ENCODE results near the gene CCDC93. TPM values are rescaled to one million over a fixed set of nuclear protein-coding genes. Genes with fewer than 3 reads are reported as not detected.

The CCDC93 gene
- total RNA-seq, 4 donors from 2014 or later, result 41.6 to 450 (median 80.7) TPM

DNA sequence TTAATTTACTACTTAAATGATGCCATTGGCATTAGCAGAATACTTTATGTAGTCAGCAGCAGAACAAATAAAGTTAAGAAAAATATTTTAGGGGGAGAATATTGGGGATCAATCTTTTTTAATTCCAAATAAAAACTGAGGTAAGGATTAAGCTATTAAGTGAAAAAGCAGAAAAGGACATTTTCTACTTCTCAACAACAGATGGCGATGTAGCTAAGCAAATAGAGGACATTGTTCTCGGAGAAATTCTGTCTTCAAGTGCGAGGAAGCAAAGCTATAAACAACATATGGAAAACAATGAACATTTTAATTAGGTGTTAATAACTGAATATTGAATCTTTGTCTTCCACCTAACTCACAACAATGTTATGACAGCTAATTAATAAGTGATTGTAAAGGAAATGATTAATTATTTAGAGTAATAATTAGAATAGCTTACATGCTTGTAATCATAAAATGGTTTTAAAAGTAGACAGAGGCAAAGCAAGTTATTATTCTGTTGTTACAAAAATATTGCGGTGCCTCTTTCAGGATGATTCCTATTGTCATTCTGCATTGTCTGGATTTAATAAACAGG is 32.9 kb upstream of the CCDC93 start:
- 6 to 12% methylated on average over 4 of the region's 4 CpGs for WGBS, 2 donors (ENCODE audit: low coverage in 1 of 2)
- Histone ChIP-seq H3K27ac (no peak overlapping the region), H3K9me3 (no peaks in the 10 kb centered on the region), H3K27me3 (peaks cover 48% of the 10 kb centered on the region), H3K4me3 (no peak overlapping the region), H3K36me3 (no peaks in the 10 kb centered on the region), H3K4me1 (peaks cover 0 to 4% (median 0%) of the 10 kb centered on the region in 4 donors)
- intact Hi-C loops (cut with DNase I; ENCODE audit: low total_unique reads) (loop anchor here (5.0 kb wide), 1 partner anchor 811 kb away; no protein-coding TSS in a partner anchor), in situ Hi-C loops (cut with MboI; ENCODE audit: low pct_ligation_motif_present in 1 of 4, low pct_unique_long_range_greater_than_20kb in 1 of 4, low sequenced_read_pairs in 3 of 4) (loop anchor here in 3 of 4 donors (25.0 kb wide), 1 partner anchor 816 kb away; no protein-coding TSS in a partner anchor)
- no peak for TF ChIP-seq POLR2A (IDR thresholded peaks at IDR 0.05)
- no peak for TF ChIP-seq EP300 (IDR thresholded peaks at IDR 0.05; ENCODE audit: low read depth)
- TF ChIP-seq, protein P1, sequence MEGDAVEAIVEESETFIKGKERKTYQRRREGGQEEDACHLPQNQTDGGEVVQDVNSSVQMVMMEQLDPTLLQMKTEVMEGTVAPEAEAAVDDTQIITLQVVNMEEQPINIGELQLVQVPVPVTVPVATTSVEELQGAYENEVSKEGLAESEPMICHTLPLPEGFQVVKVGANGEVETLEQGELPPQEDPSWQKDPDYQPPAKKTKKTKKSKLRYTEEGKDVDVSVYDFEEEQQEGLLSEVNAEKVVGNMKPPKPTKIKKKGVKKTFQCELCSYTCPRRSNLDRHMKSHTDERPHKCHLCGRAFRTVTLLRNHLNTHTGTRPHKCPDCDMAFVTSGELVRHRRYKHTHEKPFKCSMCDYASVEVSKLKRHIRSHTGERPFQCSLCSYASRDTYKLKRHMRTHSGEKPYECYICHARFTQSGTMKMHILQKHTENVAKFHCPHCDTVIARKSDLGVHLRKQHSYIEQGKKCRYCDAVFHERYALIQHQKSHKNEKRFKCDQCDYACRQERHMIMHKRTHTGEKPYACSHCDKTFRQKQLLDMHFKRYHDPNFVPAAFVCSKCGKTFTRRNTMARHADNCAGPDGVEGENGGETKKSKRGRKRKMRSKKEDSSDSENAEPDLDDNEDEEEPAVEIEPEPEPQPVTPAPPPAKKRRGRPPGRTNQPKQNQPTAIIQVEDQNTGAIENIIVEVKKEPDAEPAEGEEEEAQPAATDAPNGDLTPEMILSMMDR (IDR thresholded peaks at IDR 0.05), result peak; percentile 38 to 54 (median 50)
- no peak for TF ChIP-seq POLR2AphosphoS5 (IDR thresholded peaks at IDR 0.05)
- no peak for DNase-seq

DNA sequence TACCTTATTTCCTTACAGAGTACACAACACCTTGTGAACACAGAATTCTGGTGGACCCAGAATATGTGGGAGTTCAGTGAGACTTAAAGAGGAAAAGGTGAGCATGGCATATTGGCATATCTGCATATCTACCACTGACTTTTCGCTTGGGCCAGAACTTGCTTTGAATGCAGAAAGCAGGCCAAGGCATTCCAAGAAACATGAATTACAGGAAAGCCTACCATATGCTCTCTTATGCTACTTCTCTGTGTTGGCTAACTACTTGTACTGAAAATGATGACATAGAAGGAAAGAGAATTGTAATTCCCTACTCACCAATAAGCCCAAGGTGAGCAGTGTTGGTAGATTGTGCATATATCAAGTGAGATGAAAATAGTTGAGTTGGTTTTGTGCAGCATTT is 31.4 kb upstream of the CCDC93 start:
- Histone ChIP-seq H3K4me1 (peaks cover 0 to 4% (median 0%) of the 10 kb centered on the region in 4 donors), H3K27me3 (peaks cover 51% of the 10 kb centered on the region), H3K36me3 (no peaks in the 10 kb centered on the region), H3K4me3 (no peak overlapping the region), H3K9me3 (no peaks in the 10 kb centered on the region), H3K27ac (no peak overlapping the region)
- no peak for TF ChIP-seq POLR2AphosphoS5 (IDR thresholded peaks at IDR 0.05)
- no peak for TF ChIP-seq POLR2A (IDR thresholded peaks at IDR 0.05)
- TF ChIP-seq, protein P1 (IDR thresholded peaks at IDR 0.05), result no peak
- in situ Hi-C loops (cut with MboI; ENCODE audit: low pct_ligation_motif_present in 1 of 4, low pct_unique_long_range_greater_than_20kb in 1 of 4, low sequenced_read_pairs in 3 of 4) (loop anchor here in 3 of 4 donors (25.0 kb wide), 1 partner anchor 817 kb away; no protein-coding TSS in a partner anchor), intact Hi-C loops (cut with DNase I; ENCODE audit: low total_unique reads) (loop anchor here (5.0 kb wide), 1 partner anchor 812 kb away; no protein-coding TSS in a partner anchor)
- WGBS, 2 donors (ENCODE audit: low coverage in 1 of 2), result 81% methylated on average over 1 of the region's 1 CpG; no CpG with 5 or more reads in 1 of the 2 donors
- no peak for DNase-seq

DNA sequence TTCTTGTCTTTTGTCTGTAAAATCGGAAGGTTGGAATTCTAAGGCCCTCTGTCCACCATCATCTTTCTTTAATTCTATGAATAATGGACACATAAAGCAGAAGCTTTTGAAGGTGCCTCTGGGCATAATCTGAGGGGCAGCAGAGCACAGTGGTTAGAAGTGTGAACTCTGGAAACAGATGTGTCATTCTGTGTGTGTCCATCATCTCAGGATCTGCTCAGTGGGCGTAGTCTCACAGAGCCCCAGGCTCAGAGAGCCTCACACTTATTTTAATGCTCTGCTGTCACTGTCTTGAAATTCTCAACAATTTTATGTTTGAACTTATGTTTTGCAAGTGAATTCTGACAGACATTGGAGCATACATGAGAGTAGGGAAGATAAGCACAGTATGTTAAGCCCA is 31.0 kb upstream of the CCDC93 start:
- Histone ChIP-seq H3K27ac (no peak overlapping the region), H3K27me3 (peaks cover 47% of the 10 kb centered on the region), H3K36me3 (no peaks in the 10 kb centered on the region), H3K4me3 (no peak overlapping the region), H3K9me3 (no peaks in the 10 kb centered on the region), H3K4me1 (peaks cover 0 to 4% (median 0%) of the 10 kb centered on the region in 4 donors)
- TF ChIP-seq EP300 (IDR thresholded peaks at IDR 0.05; ENCODE audit: low read depth) (no peak), POLR2A (IDR thresholded peaks at IDR 0.05) (no peak), POLR2AphosphoS5 (IDR thresholded peaks at IDR 0.05) (no peak)
- TF ChIP-seq, protein P1 (IDR thresholded peaks at IDR 0.05), result no peak
- in situ Hi-C loops (cut with MboI; ENCODE audit: low pct_ligation_motif_present in 1 of 4, low pct_unique_long_range_greater_than_20kb in 1 of 4, low sequenced_read_pairs in 3 of 4) (loop anchor here in 3 of 4 donors (25.0 kb wide), 1 partner anchor 817 kb away; no protein-coding TSS in a partner anchor), intact Hi-C loops (cut with DNase I; ENCODE audit: low total_unique reads) (loop anchor here (5.0 kb wide), 1 partner anchor 812 kb away; no protein-coding TSS in a partner anchor)
- DNase-seq, result no peak
- WGBS, 2 donors (ENCODE audit: low coverage in 1 of 2), result 82 to 93% methylated on average over 2 of the region's 2 CpGs

DNA sequence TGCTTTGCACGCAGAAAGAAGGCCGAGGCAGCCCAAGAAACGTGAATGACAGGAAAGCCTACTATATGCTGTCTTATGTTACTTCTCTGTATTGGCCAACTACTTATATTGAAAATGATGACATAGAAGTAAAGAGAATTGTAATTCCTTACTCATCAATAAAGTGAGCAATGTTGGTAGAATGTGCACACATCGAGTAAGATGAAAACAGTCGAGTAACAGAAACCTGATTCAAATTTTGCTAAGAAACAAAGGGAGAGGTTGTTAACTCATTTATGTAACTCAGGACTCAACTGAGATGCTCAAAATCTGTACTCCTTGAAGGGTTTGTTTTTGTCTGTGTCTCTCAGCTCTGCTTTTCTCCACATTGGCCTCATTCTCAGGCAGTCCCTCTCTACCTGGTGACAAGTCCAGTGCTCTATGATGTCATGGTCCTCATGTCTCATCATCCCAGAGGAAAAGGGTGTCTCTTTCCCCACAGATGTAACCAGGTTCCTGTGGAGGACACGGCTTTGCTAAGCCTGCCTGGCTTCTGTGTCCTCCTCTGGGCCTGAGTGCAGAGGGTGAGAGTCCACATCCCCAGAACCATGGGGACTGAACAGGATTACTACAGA is 30.3 kb upstream of the CCDC93 start:
- Histone ChIP-seq H3K27me3 (peaks cover 47% of the 10 kb centered on the region), H3K36me3 (no peaks in the 10 kb centered on the region), H3K4me3 (no peak overlapping the region), H3K27ac (no peak overlapping the region), H3K9me3 (no peaks in the 10 kb centered on the region), H3K4me1 (peaks cover 0 to 4% (median 0%) of the 10 kb centered on the region in 4 donors)
- 76 to 85% methylated on average over 5 to 6 of the region's 6 CpGs for WGBS, 2 donors (ENCODE audit: low coverage in 1 of 2)
- intact Hi-C loops (cut with DNase I; ENCODE audit: low total_unique reads), result no loop called here
- in situ Hi-C loops (cut with MboI; ENCODE audit: low pct_ligation_motif_present in 1 of 4, low pct_unique_long_range_greater_than_20kb in 1 of 4, low sequenced_read_pairs in 3 of 4), result loop anchor here in 3 of 4 donors (25.0 kb wide), 1 partner anchor 818 kb away; no protein-coding TSS in a partner anchor
- no peak for DNase-seq
- TF ChIP-seq, protein P1 (IDR thresholded peaks at IDR 0.05), result no peak
- TF ChIP-seq EP300 (IDR thresholded peaks at IDR 0.05; ENCODE audit: low read depth) (no peak), POLR2A (IDR thresholded peaks at IDR 0.05) (no peak)
